NK-92 (cell line): ENCODE results near the gene BHLHE23.

Experiments
- DNase-seq: peaks from one replicate; lab custom pipeline; 2025; ENCODE audit not compliant: unreplicated experiment; lab: John Stamatoyannopoulos, UW

The BHLHE23 gene

GRCh38 chr20:62993856-62994494, 12.8 kb downstream of the BHLHE23 start:
- DNase-seq, result no peak

- no peak for DNase-seq
These were observed 14.9 kb downstream of the BHLHE23 start for GRCh38 chr20:62991863-62992262.

- no peak for DNase-seq
These were observed 15.5 kb downstream of the BHLHE23 start for GRCh38 chr20:62991196-62991807.

GRCh38 chr20:62990306-62990825, 16.4 kb downstream of the BHLHE23 start:
- no peak for DNase-seq

- DNase-seq, result no peak
These were observed 17.6 kb downstream of the BHLHE23 start for GRCh38 chr20:62989201-62989601.

GRCh38 chr20:62987114-62987513, 19.6 kb downstream of the BHLHE23 start:
- no peak for DNase-seq

- no peak for DNase-seq
These were observed 20.4 kb downstream of the BHLHE23 start for GRCh38 chr20:62986257-62986800.

- no peak for DNase-seq
These were observed 21.4 kb downstream of the BHLHE23 start for GRCh38 chr20:62985444-62985778.

- DNase-seq, result no peak
These were observed 21.9 kb downstream of the BHLHE23 start for GRCh38 chr20:62984666-62985443.

- no peak for DNase-seq
These were observed 23.6 kb downstream of the BHLHE23 start for GRCh38 chr20:62983210-62983609.

GRCh38 chr20:62982124-62983075, 24.4 kb downstream of the BHLHE23 start:
- DNase-seq, result no peak

GRCh38 chr20:62980970-62981369, 25.8 kb downstream of the BHLHE23 start:
- DNase-seq, result no peak

- no peak for DNase-seq
These were observed 26.3 kb downstream of the BHLHE23 start for GRCh38 chr20:62980380-62980960.

- no peak for DNase-seq
These were observed 26.8 kb downstream of the BHLHE23 start for GRCh38 chr20:62979876-62980373.

- DNase-seq, result no peak
These were observed 27.5 kb downstream of the BHLHE23 start for GRCh38 chr20:62979310-62979709.

GRCh38 chr20:62978561-62978943, 28.2 kb downstream of the BHLHE23 start:
- DNase-seq, result no peak

GRCh38 chr20:62977613-62978560, 28.9 kb downstream of the BHLHE23 start:
- no peak for DNase-seq

- no peak for DNase-seq
These were observed 29.9 kb downstream of the BHLHE23 start for GRCh38 chr20:62976886-62977285.
